Measurements from ENCODE around the gene SULF2. TPM values are rescaled to one million over a fixed set of nuclear protein-coding genes. Genes with fewer than 3 reads are reported as not detected.

Gene SULF2
- total RNA-seq, 1 experiment from 2014 or later: 13.0 TPM

GRCh38 chr20:47780720-47781389 is 4.4 kb downstream of the SULF2 start:
- no peaks in the 10 kb centered on the region for H3K79me2 ChIP-seq (ENCODE audit: insufficient read depth, low read length)

More at GRCh38 chr20:47780720-47781389, 4.4 kb downstream of the SULF2 start:
- Histone ChIP-seq H3K36me3 (ENCODE audit: control insufficient read depth in 1 of 2, insufficient read depth in 2 of 2, low read length in 2 of 2) (no peaks in the 10 kb centered on the region), H3K4me1 (ENCODE audit: control insufficient read depth in 1 of 2, insufficient read depth in 2 of 2, low read length in 2 of 2) (peaks cover 8 to 11% of the 10 kb centered on the region in 2 experiments), H4K20me1 (ENCODE audit: insufficient read depth) (no peaks in the 10 kb centered on the region), H3K9me3 (ENCODE audit: control insufficient read depth in 1 of 2, insufficient read depth in 1 of 2, low read depth in 1 of 2, low read length in 2 of 2) (no peaks in the 10 kb centered on the region), H3K4me3 (replicated peaks in 1 of 2; ENCODE audit: low read depth in 1 of 2, low read length in 2 of 2) (no peak overlapping the region), H3K27ac (ENCODE audit: low read depth, low read length) (no peak overlapping the region), H3K9me2 (ENCODE audit: insufficient read depth) (no peaks in the 10 kb centered on the region), H3K27me3 (ENCODE audit: insufficient read depth, low read length) (no peaks in the 10 kb centered on the region), H3K9ac (ENCODE audit: low read length) (no peak overlapping the region), H2AFZ (ENCODE audit: low read depth, low read length, poor library complexity, severe bottlenecking) (no peak overlapping the region), H3K4me2 (ENCODE audit: low read length) (no peak overlapping the region)
- TF ChIP-seq CTCF (IDR thresholded peaks at IDR 0.05 in 2 of 3, conservative IDR thresholded peaks at IDR 0.05 in 1 of 3; ENCODE audit: borderline replicate concordance in 1 of 3, insufficient read depth in 1 of 3, low read depth in 2 of 3, low read length in 2 of 3): 0 out of 6 replicates have a peak, but pooled peaks of 1 of the 3 experiments have one; percentile 7
- TF ChIP-seq ZNF274 (IDR thresholded peaks at IDR 0.05; ENCODE audit: low read depth, low read length): no peak
- RAD21 ChIA-PET (ENCODE audit: low non-redundant PET in 1 of 2, low total read pairs in 2 of 2, uncharacterized antibody in 2 of 2, unreplicated experiment in 2 of 2): no interaction called here
- intact Hi-C loops (cut with micrococcal nuclease): no loop called here
- POLR2A ChIA-PET: no interaction called here
- ATAC-seq (no peak), DNase-seq (ENCODE audit: low read depth, low spot score) (no peak)
- CTCF ChIA-PET: interaction anchor here (1.7 kb wide), 1 partner anchor 840 kb away, joined by 5 read pairs; no protein-coding TSS in a partner anchor
- no TSS peak for BruUV-seq (replicated peaks)
